HG03103 (cell line): ENCODE measurements around the gene LRRC27.

Experiments
- ATAC-seq: cut with Tn5 transposase; IDR thresholded peaks from one replicate; pipeline ENCODE4 v1.9.1; 2021; ENCODE audit warnings: low read depth; ENCODE audit not compliant: unreplicated experiment

The LRRC27 gene

DNA sequence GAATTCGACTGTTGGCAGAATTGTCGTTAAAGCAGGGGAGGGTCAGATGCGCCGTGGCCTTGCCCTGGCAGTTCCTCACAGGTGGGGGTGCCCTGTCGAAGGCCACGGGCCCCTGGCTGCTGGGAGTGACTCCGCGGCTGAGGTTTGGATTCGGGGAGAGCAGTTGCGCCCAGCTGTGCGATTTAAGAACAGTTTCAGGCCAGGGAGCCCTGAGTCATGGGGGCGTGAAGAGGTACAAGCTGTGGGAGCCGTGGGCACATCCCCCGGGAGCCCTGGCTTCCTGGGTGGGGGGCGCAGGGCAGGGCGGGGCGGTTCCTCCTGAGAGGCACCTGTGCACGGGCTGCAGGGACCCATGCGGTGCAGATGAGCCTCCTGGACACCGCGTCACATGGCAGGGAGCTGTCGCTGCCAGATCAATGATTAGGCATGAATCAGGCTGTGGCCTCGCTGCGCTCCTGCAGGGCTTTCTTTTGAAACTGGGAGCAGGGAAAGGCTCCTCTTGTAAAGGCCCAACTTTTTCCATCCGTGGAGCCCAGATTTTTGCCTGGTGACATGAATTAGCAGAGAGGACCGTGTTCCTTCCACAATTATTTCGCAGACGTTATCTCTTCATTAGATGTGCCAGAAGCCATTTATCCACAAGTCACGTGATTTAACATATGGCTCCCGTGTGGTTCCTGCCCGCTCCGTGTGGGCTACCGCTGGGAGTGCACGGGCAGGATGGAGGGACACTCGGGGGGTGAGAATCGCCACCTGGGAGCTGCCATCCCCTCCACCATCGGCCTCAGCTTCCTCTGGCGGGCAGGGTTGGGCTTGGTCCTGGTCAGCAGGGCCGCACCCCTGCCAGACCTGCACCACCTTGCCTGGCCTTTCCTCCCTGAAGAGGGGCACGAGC, 65.9 kb downstream of the LRRC27 start:
- ATAC-seq: peak; percentile 24

DNA sequence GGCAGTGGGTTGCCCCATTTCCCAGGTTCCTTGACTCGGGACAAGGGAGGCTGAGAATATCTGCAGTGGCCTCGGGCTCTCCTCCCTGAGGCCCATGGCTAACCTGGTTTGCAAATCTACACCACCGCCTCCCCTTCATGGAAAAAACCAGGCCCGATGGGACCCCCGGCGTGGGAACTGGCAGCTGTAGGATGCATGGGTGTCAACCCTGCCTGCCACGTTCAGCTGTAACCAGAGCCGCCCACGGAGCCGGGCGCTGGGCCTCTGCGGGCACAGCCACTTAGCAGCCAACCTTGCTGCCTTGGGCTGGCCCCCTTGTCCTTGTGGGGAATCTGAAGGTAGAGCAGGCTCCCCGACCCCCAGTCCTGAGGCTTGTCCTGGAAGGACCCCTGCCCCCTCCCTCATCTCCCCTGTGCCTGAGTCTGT, 66.6 kb downstream of the LRRC27 start:
- no peak for ATAC-seq

DNA sequence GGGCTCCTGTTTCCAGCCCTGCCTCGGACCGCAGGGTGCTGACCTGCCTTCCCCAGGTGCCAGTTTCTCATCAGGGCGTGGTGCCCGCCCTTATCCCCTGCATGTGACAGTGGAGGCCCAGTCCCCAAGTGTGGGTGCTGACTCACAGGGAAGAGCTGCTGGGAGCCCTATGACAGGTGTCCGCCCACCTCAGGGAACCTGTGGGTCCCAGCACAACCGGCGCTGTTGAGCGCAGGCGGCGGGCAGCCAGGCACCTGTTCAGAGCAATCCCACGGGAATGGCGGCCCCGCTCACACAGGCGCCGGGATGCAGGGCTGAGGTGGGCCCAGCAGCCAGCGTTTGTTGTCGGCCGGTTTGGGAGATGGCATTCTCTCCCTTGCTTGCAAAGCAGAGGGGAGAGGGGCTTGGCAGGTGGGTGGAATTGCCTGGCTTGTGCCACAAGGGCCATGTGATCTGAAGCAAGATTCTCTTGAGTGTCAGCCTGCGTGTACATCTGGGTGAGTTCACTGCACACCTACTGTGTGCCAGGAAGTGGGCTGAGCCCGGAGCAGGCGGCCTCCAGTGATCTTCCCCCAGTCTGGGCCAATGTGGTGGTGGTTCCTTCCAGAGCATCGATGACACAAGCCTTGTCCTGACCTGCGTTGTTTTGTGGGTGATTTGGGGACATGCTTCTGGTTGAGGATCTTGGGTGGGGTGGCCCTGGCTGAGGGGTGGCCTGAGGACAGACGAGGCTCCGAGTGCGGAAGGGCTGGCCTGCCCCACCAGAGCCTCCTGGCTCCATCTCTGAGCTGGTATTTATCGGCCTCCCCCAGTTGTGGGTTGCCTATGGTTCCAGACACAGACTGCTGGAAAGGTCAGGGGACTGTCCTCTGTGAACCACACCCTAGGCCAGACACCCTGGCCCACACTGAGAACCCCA, 67.4 kb downstream of the LRRC27 start:
- ATAC-seq: no peak

DNA sequence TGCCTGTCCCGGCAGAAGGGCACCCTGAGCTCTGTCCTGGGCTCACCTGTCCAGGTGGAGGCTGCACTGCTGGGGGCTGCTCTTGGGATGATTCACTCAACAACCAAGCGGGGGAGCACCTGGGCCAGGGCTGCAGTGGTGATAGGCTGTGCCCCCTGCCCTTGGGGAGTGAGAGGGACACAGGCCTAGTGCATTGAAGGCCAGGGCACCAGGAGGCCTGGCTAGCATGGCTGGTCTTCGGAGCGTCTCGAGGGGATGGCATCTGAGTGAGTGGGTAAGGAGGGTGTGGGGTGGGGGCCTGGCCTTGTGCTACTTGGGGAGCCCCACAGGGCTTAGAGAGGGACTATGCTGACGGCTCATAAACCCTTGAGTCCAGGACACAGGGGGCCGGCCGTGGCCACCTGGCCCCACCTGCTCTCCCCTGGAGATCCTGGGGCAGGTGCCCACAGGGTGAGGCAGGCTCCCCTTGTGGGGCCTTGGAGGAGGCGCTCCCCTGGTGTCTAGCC, 68.1 kb downstream of the LRRC27 start:
- no peak for ATAC-seq

DNA sequence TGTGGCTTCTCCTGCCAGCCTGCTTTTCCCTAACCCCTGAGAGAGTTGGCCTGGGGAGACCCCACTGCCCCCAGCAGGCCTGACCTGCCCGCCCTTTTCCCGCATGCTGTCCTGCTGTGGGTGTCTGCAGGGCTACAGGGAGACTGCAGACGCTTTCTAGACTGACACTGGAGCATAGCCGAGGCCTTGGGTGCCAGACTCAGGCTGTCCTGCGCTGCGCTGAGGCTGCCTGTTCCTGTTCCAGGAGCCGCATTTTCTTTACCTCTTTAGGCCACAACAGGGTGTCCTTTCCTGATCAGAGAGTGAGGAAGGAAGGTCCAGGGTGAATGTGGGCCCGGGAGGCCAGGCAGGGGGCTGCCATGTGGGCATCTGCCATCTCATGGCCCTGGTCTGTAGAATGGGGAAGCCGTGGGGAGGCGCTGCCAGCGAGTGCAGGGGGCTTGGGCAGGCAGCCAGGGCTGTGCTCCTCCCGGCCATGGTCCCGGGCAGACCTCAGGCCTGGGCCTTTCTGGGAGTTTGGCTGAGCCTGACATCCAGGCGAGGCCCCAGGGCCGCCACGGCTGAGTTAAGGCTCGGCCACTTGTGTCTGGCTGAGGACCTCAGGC, 68.7 kb downstream of the LRRC27 start:
- no peak for ATAC-seq

DNA sequence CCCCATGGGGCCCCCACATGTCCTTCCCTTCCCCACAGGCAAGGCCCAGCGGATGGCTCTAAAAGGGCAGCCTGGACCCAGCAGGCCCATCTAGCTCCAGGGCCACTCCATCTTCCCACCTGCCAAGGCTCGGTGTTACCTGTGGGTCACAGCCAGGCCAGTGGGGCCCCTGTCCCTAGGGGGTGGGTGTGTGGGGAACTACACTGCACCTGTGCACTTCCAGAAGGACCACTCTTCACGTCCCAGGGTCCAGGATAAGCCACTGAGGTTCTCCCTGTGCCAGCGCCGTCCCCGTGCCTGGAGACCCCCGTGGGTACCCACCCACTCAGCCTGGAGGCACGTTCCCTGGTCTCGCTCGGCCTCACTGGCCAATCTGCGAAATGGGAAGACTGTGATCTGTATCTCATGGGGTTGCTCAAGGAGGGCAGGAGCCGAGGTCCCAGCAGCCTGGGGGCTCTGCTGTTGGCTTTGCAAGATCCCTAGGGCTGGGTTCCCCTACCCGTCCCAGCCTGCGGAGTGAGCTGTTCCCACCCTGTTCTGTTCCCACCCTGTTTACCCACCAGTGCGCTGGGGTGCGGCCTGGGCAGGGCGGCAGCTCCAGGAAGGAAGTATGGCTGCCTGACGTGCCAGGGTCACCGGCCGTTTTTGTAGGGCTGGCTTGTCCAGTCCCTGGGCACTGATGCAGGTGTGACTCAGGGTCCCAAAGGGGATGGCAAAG, 69.6 kb downstream of the LRRC27 start:
- ATAC-seq: no peak

DNA sequence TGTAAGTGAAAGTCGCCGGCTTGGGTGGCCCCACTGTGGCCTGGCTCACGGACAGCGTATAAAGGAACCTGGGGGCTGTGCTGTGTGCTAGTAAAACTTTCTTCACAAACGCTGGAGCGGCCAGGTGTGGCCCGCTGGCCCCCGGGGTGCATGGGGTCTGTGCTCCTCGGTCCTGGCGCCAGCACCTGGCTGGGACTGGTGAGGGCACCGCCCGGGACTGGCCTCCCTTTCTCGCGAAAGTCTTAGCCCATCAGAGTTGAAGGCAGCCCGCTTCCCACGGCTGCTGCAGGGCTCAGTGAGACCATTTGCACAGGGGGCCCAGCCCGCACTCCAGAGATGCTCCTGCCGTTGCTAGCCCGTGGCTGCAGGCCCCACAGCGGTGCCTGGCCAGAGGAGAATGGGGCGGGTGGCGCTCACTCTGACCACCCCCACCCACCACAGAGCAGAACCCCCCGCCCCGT, 70.8 kb downstream of the LRRC27 start:
- no peak for ATAC-seq

DNA sequence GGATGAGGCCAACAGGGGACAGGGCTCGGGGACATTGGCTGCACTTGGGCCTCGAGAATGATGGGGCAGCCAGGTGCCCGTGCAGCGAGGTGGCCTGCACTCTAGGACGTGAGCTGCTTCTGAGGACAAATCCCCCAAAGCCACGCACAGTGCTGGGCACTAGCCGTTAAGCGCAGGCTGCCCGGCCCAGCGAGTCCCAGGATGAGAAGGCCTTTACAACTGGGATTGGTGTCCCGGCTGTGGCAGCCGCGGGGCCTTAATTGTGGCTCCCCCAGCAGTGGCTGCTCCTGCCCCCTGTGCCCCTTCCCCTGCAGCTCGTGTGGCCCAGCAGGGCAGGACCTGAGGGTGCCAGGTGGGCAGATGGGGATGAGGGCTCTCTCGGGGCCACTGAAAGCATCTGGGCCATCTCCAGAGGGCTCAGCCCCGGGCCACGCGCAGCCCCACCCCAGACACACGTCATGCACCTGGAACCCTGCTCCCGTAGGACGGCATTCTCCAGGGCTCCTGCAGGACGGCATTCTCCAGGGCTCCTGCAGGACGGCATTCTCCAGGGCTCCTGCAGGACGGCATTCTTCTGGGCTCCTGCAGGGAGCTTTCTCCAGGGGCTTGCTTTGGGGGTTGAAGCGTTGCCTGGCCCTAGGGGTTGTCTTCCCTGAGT, 71.6 kb downstream of the LRRC27 start:
- no peak for ATAC-seq

DNA sequence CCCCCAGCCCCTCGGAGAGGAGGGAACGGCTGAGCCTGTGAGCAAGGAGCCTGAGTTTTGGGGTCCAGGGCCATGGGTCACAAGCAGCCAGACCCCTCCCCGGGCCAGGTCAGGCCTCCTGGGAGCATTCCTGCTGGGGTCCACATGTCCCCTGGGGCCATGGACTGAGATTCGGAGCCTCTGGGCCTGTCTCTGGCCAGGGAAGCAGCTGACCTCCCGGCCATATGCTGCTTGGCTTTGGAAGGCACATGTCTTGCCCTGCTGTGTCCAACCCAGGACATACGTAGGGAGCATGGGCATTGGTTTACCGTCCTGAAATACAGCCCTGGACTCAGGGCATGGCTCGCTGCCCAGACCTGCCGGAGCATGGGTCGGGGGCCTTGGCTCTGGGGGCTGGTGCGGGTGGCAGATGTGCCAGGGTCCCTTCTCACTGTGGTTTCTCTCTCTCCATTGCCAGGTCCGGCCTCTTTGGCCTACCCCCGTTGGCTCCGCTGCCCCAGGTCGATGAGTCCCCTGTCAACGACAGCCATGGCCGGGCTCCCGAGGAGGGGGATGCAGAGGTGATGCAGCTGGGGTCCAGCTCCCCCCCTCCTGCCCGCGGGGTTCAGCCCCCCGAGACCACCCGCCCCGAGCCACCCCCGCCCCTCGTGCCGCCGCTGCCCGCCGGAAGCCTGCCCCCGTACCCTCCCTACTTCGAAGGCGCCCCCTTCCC, 72.3 kb downstream of the LRRC27 start:
- no peak for ATAC-seq

DNA sequence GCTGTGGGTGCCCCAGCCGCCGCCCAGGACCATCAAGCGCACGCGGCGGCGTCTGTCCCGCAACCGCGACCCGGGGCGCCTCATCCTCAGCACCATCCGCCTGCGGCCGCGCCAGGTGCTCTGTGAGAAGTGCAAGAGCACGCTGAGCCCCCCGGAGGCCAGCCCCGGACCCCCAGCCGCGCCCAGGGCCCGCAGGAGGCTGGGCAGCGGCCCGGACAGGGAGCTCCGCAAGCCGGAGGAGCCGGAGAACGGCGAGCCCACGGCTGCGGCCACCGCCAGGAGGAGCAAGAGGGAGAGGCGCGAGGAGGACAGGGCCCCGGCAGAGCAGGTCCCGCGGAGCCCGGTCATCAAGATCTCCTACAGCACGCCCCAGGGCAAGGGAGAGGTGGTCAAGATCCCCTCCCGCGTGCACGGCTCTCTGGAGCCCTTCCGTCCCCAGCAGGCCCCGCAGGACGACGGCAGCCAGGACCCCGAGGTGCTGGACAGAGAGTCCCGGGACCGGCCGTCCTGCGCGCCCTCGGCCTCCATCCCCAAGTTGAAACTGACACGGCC, 73.0 kb downstream of the LRRC27 start:
- ATAC-seq: no peak

DNA sequence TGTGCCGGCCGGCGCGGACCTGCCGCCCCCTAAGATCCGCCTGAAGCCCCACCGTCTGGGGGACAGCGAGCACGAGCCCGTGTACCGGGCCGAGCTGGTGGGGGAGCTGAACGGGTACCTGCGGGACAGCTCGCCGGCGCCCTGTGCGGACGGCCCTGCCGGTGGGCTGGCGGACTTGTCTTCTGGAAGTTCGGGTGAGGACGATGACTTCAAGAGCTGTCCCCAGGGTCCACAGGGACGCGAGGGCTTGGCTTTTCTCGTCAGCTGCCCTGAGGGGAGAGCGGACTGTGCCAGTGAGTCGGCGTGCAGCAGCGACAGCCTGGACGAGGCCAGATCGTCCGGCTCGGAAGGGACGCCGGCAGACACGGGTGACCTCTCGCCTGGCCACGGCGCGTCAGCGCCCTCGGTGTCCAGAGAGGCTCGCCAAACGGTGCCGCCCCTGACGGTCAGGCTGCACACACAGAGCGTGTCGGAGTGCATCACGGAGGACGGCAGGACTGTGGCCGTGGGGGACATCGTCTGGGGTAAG, 73.5 kb downstream of the LRRC27 start:
- no peak for ATAC-seq

DNA sequence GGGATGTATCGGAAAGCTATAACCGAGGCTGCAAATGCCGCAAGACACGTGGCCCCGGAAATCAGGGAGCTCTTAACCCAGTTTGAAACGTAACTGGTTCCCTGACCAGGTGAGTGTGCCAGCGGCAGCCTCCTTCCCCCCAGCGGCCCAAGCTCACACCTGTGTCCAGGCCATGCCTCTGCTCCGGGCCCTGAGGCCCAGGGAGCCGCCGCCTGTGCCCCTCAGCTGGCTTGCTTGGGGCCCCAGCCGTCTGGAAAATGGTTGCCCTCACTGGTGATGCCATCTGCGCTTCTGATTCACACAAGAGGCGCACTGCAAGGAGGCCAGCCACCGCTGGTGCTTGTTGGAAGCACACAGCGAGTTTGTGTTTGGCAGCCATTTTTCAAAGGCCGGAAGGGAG, 74.2 kb downstream of the LRRC27 start:
- ATAC-seq: no peak

DNA sequence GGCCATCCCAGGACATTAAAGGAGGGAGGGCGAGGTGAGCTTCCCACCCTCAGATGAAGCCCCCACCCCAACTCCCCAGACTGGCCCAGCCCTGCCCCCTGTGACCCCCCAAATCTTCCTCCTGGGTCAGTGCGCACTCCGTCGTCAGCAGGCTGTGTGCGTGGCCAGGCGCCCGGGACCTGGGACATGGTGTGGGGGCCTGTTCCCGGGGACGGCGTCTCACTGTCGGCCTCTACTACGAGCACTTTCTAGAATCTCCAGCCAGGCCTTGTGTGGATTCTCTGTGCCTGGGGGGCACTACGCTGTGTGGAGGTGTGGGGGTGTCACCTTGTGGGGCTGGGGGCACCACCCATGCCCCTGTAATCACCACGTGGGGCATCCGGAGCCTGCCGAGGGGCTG, 74.8 kb downstream of the LRRC27 start:
- ATAC-seq: no peak

DNA sequence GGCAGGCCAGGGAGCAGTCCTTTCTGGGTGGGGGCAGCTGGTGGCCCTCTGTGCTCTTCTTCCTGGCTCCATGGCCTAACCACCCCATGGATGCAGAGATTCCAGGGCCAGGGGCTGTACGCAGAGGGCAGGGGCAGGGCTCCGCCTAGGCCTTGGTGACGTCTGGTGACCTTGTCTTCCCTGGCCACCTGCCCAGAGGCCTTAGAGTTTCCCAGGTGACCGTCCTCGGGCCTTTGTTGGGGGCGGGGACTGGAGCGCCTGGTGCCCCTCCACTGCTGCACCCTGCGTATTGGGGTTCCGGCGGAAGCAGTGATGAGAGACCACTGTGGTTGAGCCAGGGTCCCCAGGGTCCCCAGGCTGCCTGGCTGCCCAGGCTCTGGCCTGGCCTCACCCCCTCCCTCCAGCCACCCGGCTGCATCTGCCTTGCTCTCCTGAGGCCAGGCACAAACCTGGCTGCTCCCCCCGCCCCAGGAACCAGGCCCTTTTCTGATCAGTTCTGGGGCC, 75.3 kb downstream of the LRRC27 start:
- ATAC-seq: no peak

DNA sequence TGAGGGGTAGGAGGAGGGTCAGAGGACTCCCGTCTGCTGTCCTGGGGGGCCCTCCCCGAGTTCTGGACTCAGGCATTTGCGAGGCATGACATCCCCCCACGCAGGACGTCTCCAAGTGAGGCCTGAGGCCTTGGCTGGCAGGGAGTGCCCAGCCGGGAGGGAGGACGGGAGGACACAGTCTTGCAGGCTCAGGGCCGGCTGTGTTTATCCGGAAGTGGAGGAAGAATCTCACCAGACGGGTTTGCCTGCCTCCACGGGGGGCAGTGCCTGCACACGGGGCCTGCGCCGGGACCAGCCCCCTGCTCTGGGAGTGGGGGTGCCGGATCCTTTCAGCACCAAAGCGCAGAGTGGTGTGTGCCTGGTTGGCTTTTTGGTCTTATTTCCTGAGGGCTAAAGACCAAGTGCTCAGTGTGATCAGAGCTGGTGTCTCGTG, 75.9 kb downstream of the LRRC27 start:
- ATAC-seq: no peak

DNA sequence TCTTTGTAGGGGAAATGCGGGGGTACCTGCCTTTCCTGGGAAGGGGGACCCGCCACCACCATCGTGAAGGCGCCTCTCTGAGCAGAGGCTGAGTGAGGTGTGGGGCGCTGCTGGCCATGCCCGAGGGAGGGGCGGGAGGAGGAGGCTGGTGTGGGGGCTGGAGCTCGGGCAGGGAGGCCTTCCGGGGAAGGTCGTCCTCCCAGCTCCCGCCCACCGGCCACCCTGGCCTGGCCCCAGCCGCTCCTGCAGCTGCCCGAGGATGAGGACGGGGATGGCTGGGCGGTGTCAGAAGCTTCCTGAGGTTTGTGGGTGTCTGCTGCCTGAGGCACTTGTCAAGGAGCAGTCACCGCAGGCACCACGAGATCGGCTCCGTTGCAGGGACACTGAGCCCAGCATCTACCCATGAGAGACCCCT, 76.4 kb downstream of the LRRC27 start:
- no peak for ATAC-seq

DNA sequence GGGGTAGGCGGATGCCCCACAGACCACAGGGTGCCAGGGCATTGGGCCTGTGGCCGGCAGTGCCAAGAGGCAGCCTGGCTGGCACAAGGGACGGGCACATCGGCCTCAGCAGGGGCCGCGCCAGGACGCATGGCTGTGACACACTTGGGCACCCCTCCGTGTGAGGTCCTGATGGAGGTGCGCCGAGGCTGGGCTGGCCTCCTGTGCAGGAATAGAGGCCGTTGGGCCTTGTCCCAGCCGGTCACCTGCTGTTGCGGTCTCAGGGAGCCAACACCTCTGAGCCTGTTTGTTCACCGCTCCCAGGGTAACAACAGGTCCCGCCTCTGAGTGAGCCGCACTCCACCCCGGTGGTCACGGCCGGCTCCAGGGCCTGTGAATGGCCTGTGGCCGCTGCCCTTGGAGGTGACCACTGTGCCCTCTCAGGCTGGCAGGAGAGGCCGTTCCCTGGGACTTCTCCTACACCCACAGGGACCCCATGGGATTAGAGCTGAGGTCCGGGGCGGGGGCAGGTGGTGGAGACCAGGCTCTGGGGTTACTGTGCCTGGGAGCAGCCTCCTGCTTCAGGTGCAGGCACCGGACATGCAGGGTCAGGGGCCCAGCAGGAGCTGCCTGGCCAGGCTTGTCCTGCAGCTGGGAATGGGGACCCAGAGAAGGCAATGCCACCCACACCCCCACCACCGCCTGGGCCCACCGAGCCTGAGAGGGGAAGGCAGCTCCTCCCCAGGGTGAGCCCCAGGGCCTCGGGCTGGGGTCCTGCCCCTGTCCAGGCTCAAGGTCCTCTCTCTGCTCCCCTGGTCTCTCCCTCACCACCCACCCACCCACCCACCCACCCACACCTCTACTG, 77.1 kb downstream of the LRRC27 start:
- no peak for ATAC-seq
